Liver (tissue), 9 donors: ENCODE data around the gene TRMT61A. TPM values are rescaled to one million over a fixed set of nuclear protein-coding genes. Genes with fewer than 3 reads are reported as not detected.

Experiments used
- DNase-seq: peaks from one replicate; pipeline ENCODE4 v3.0.0-alpha.2; 2017; ENCODE audit warnings: low spot score
- H3K27ac ChIP-seq, 2 donors: one replicate each; pipeline ENCODE4 v1.7.0; 2013; ENCODE audit warnings: inconsistent platforms in 2 of 2, low read length in 2 of 2, control low read depth in 1 of 2, low read depth in 1 of 2, mild to moderate bottlenecking in 1 of 2
- H3K27me3 ChIP-seq, 4 donors: one replicate each; pipeline versions ENCODE4 v1.6.1 to v1.7.0; 2013; ENCODE audit warnings: low read length in 3 of 4, inconsistent platforms in 1 of 4, mild to moderate bottlenecking in 1 of 4, moderate library complexity in 1 of 4; ENCODE audit not compliant: control insufficient read depth in 4 of 4, insufficient read depth in 4 of 4
- H3K36me3 ChIP-seq, 4 donors: one replicate each; pipeline versions ENCODE4 v1.6.1 to v1.7.0; 2013; ENCODE audit warnings: low read length in 3 of 4, mild to moderate bottlenecking in 3 of 4, low read depth in 1 of 4, moderate library complexity in 1 of 4; ENCODE audit not compliant: control insufficient read depth in 4 of 4, insufficient read depth in 3 of 4
- H3K4me1 ChIP-seq, 4 donors: one replicate each; pipeline versions ENCODE4 v1.6.1 to v1.7.0; 2013; ENCODE audit warnings: low read length in 3 of 4, mild to moderate bottlenecking in 3 of 4, moderate library complexity in 1 of 4; ENCODE audit not compliant: control insufficient read depth in 4 of 4, insufficient read depth in 4 of 4
- H3K4me3 ChIP-seq, 3 donors: one replicate each; pipeline versions ENCODE4 v1.6.1 to v1.7.0; 2013; ENCODE audit warnings: low read length in 3 of 3, control low read depth in 1 of 3, low read depth in 1 of 3, mild to moderate bottlenecking in 1 of 3
- H3K9ac ChIP-seq, 2 donors: one replicate each; pipeline ENCODE4 v1.7.0; 2013; ENCODE audit warnings: low read length in 2 of 2, mild to moderate bottlenecking in 2 of 2, moderate library complexity in 2 of 2, control low read depth in 1 of 2, low read depth in 1 of 2
- H3K9me3 ChIP-seq, 4 donors: one replicate each; pipeline versions ENCODE4 v1.6.1 to v1.7.0; 2013; ENCODE audit warnings: low read length in 3 of 4; ENCODE audit not compliant: control insufficient read depth in 4 of 4
- EGR1 ChIP-seq, 2 donors: IDR thresholded peaks; 2 replicates each; pipeline ENCODE4 v1.6.1; 2016 to 2018; ENCODE audit warnings: antibody characterized with exemption in 2 of 2, low read depth in 2 of 2
- FOXA1 ChIP-seq: IDR thresholded peaks from 2 replicates; pipeline ENCODE4 v1.6.1; 2016; ENCODE audit warnings: antibody characterized with exemption
- FOXA2 ChIP-seq: IDR thresholded peaks from 2 replicates; pipeline ENCODE4 v1.6.1; 2016; ENCODE audit warnings: antibody characterized with exemption
- GABPA ChIP-seq, 2 donors: IDR thresholded peaks in 1 of 2; conservative IDR thresholded peaks in 1 of 2; 2 replicates each; pipeline ENCODE4 v1.6.1; 2016; ENCODE audit warnings: antibody characterized with exemption in 2 of 2, mild to moderate bottlenecking in 1 of 2, moderate library complexity in 1 of 2
- HNF4A ChIP-seq, 2 donors: conservative IDR thresholded peaks; 2 replicates each; pipeline ENCODE4 v1.6.1; 2016; ENCODE audit warnings: antibody characterized with exemption in 2 of 2, mild to moderate bottlenecking in 2 of 2
- NR2F2 ChIP-seq: IDR thresholded peaks from 2 replicates; pipeline ENCODE4 v1.6.1; 2016; ENCODE audit warnings: antibody characterized with exemption
- RXRA ChIP-seq, 2 donors: IDR thresholded peaks; 2 replicates each; pipeline ENCODE4 v1.6.1; 2017 to 2018; ENCODE audit warnings: antibody characterized with exemption in 2 of 2, mild to moderate bottlenecking in 1 of 2
- TAF1 ChIP-seq: conservative IDR thresholded peaks from 2 replicates; pipeline ENCODE4 v1.6.1; 2016; ENCODE audit warnings: antibody characterized with exemption, mild to moderate bottlenecking
- YY1 ChIP-seq: IDR thresholded peaks from 2 replicates; pipeline ENCODE4 v1.6.1; 2016; ENCODE audit warnings: antibody characterized with exemption, mild to moderate bottlenecking
- WGBS: extraction: QIAGEN DNeasy Blood & Tissue Kit; methylation state at CpG from one replicate; pipeline ENCODE4 v1.1.7; 2013; 5-methylcytosine and 5-hydroxymethylcytosine counted together
- polyA plus RNA-seq, 2 donors: library from polyadenylated mRNA; stranded (reverse) in 1 of 2; unstranded in 1 of 2; fragments of 200-250 nt in 1 of 2; fragments of >200 nt in 1 of 2; fragmentation: Nextera tagmentation in 1 of 2; extraction: Ambion mirVana in 1 of 2; gene quantifications; one replicate each; pipeline versions ENCODE4 v1.2.1 to v1.2.3, GENCODE V29; 2013 to 2015
- total RNA-seq, 2 donors: library from RNA; depleted of rRNA; stranded (reverse); fragments of >200 nt; gene quantifications; one replicate each; pipeline ENCODE4 v1.2.3, GENCODE V29; 2014
- TF ChIP-seq, protein P1 (sequence below): IDR thresholded peaks from 2 replicates; pipeline ENCODE4 v1.6.1; 2016; ENCODE audit warnings: antibody characterized with exemption, mild to moderate bottlenecking
- TF ChIP-seq, protein P2 (sequence below): IDR thresholded peaks from 2 replicates; pipeline ENCODE4 v1.6.1; 2016; ENCODE audit warnings: antibody characterized with exemption
- TF ChIP-seq, protein P3 (sequence below): IDR thresholded peaks from 2 replicates; pipeline ENCODE4 v1.6.1; 2016; ENCODE audit warnings: antibody characterized with exemption
- TF ChIP-seq, protein P4 (sequence below): fragments of 150-350 bp; IDR thresholded peaks from 2 replicates; pipeline ENCODE4 v1.5.1; 2017; ENCODE audit warnings: improper control_type of control experiment, low read depth, low read length; ENCODE audit not compliant: missing input control
- donor health status: healthy.
- donor health status: healthy.
- donor health status: healthy.
- donor health status: healthy.
- donor health status: healthy.

TRMT61A gene
- total and polyA plus RNA-seq, 4 donors: 4.1 to 8.0 (median 6.5) TPM

DNA sequence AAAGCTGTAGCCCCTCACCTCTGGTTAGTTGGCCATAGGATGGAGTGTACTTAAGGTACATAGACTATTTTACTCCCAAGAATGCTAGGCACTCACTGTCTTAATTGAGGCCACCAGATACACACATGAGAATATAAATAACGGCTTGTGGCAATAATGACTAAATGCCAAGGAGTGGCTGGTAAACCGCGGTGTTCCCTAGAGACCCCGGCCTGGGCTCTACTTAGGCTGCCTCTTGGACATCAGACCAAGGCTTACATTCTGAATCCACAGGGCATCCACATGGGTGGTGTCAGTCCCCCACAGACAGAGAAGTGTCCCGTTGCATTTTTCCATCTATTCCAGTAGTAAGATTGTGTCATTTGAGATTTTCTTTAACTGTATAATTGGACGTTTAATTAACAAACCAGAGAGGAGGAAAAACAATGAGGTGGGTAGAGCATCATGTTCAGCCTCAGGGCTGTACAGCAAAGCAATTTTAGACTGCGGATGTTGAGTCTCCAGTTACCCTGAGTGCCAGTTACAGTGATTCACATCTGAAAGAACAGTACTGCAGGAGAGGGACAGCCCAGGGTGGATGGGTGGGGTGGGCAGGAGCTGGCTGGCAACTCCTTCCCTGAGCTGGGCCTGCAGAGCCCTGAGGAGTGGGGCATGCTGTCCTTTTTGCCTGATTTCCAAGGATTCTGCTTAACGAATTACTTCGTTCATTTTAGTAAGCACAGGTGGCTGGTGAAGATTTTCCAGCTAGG is 26.9 kb upstream of the TRMT61A start:
- Histone ChIP-seq H3K36me3 (peaks cover 9 to 47% (median 31%) of the 10 kb centered on the region in 4 donors), H3K9ac (no peak overlapping the region)

DNA sequence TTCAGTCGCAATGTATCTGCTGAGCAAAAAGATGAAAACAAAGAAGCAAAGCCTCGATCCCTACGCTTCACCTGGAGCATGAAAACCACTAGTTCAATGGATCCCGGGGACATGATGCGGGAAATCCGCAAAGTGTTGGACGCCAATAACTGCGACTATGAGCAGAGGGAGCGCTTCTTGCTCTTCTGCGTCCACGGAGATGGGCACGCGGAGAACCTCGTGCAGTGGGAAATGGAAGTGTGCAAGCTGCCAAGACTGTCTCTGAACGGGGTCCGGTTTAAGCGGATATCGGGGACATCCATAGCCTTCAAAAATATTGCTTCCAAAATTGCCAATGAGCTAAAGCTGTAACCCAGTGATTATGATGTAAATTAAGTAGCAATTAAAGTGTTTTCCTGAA is 26.1 kb upstream of the TRMT61A start:
- Histone ChIP-seq H3K4me1 (peaks cover 0 to 2% (median 2%) of the 10 kb centered on the region in 4 donors), H3K36me3 (peaks cover 9 to 49% (median 31%) of the 10 kb centered on the region in 4 donors), H3K9ac (no peak overlapping the region), H3K4me3 (no peak overlapping the region), H3K27me3 (no peaks in the 10 kb centered on the region), H3K27ac (no peak overlapping the region), H3K9me3 (no peaks in the 10 kb centered on the region)
- 96% methylated on average over 18 of the region's 18 CpGs for WGBS
- DNase-seq: no peak
- no peak for TF ChIP-seq GABPA (IDR thresholded peaks at IDR 0.05 in 1 of 2, conservative IDR thresholded peaks at IDR 0.05 in 1 of 2)
- TF ChIP-seq NR2F2: no peak
- TF ChIP-seq HNF4A (conservative IDR thresholded peaks at IDR 0.05): no peak
- TF ChIP-seq RXRA (IDR thresholded peaks at IDR 0.05): no peak
- no peak for TF ChIP-seq YY1
- TF ChIP-seq, protein P1, sequence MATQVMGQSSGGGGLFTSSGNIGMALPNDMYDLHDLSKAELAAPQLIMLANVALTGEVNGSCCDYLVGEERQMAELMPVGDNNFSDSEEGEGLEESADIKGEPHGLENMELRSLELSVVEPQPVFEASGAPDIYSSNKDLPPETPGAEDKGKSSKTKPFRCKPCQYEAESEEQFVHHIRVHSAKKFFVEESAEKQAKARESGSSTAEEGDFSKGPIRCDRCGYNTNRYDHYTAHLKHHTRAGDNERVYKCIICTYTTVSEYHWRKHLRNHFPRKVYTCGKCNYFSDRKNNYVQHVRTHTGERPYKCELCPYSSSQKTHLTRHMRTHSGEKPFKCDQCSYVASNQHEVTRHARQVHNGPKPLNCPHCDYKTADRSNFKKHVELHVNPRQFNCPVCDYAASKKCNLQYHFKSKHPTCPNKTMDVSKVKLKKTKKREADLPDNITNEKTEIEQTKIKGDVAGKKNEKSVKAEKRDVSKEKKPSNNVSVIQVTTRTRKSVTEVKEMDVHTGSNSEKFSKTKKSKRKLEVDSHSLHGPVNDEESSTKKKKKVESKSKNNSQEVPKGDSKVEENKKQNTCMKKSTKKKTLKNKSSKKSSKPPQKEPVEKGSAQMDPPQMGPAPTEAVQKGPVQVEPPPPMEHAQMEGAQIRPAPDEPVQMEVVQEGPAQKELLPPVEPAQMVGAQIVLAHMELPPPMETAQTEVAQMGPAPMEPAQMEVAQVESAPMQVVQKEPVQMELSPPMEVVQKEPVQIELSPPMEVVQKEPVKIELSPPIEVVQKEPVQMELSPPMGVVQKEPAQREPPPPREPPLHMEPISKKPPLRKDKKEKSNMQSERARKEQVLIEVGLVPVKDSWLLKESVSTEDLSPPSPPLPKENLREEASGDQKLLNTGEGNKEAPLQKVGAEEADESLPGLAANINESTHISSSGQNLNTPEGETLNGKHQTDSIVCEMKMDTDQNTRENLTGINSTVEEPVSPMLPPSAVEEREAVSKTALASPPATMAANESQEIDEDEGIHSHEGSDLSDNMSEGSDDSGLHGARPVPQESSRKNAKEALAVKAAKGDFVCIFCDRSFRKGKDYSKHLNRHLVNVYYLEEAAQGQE: no peak
- no peak for TF ChIP-seq EGR1 (IDR thresholded peaks at IDR 0.05; ENCODE audit: low read depth in 2 of 2)
- TF ChIP-seq, protein P2, sequence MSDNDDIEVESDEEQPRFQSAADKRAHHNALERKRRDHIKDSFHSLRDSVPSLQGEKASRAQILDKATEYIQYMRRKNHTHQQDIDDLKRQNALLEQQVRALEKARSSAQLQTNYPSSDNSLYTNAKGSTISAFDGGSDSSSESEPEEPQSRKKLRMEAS: no peak

More for the DNA sequence above, 26.9 kb upstream of the TRMT61A start:
- DNase-seq: no peak
- Histone ChIP-seq H3K27ac (no peak overlapping the region), H3K4me1 (peaks cover 0 to 2% (median under 1%) of the 10 kb centered on the region in 4 donors), H3K27me3 (no peaks in the 10 kb centered on the region), H3K9me3 (no peaks in the 10 kb centered on the region), H3K4me3 (no peak overlapping the region)
- no peak for TF ChIP-seq EGR1 (IDR thresholded peaks at IDR 0.05; ENCODE audit: low read depth in 2 of 2)
- no peak for TF ChIP-seq TAF1
- TF ChIP-seq YY1: no peak
- TF ChIP-seq, protein P3, sequence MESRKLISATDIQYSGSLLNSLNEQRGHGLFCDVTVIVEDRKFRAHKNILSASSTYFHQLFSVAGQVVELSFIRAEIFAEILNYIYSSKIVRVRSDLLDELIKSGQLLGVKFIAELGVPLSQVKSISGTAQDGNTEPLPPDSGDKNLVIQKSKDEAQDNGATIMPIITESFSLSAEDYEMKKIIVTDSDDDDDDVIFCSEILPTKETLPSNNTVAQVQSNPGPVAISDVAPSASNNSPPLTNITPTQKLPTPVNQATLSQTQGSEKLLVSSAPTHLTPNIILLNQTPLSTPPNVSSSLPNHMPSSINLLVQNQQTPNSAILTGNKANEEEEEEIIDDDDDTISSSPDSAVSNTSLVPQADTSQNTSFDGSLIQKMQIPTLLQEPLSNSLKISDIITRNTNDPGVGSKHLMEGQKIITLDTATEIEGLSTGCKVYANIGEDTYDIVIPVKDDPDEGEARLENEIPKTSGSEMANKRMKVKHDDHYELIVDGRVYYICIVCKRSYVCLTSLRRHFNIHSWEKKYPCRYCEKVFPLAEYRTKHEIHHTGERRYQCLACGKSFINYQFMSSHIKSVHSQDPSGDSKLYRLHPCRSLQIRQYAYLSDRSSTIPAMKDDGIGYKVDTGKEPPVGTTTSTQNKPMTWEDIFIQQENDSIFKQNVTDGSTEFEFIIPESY: no peak
- no peak for TF ChIP-seq HNF4A (conservative IDR thresholded peaks at IDR 0.05)
- TF ChIP-seq, protein P4, sequence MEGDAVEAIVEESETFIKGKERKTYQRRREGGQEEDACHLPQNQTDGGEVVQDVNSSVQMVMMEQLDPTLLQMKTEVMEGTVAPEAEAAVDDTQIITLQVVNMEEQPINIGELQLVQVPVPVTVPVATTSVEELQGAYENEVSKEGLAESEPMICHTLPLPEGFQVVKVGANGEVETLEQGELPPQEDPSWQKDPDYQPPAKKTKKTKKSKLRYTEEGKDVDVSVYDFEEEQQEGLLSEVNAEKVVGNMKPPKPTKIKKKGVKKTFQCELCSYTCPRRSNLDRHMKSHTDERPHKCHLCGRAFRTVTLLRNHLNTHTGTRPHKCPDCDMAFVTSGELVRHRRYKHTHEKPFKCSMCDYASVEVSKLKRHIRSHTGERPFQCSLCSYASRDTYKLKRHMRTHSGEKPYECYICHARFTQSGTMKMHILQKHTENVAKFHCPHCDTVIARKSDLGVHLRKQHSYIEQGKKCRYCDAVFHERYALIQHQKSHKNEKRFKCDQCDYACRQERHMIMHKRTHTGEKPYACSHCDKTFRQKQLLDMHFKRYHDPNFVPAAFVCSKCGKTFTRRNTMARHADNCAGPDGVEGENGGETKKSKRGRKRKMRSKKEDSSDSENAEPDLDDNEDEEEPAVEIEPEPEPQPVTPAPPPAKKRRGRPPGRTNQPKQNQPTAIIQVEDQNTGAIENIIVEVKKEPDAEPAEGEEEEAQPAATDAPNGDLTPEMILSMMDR: no peak
- no peak for TF ChIP-seq RXRA (IDR thresholded peaks at IDR 0.05)
- TF ChIP-seq FOXA2: no peak
- TF ChIP-seq, protein P1: no peak
- TF ChIP-seq FOXA1: no peak
- WGBS: 92% methylated on average over 9 of the region's 9 CpGs
